NCI-H345 (cell line): ENCODE measurements around the gene FANCF.

ENCODE experiments used
- DNase-seq: peaks from one replicate; lab custom pipeline; 2025; lab: John Stamatoyannopoulos, UW

FANCF gene

DNA sequence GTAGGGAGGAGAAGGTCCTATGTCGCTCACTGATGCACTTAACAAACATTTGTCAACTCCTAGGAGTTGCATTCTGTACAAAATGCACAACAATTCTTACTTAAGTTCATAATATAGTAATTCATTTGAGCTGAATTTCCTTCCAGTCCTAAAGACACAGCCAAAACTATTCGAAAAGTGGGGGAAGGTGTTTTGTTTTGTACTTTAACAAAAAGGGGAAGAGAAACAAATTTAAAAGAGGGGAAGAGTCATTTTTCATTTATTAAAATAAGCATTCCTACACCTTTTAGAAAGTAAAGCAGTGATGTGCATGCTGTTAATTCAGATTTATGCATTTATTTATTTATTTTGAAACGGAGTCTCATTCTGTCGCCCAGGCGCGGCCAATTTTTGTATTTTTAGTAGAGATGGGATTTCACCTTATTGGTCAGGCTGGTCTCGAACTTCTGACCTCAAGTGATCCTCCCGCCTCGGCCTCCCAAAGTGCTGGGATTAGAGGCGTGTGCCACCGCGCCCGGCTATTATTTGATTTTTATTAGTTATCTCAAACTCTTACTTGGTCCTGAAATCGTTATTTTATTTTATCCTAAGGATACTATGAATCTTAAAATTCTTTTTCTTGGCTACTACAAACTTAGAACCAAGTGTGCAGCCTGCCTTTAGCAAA, 1.1 kb upstream of the FANCF start:
- no peak for DNase-seq

DNA sequence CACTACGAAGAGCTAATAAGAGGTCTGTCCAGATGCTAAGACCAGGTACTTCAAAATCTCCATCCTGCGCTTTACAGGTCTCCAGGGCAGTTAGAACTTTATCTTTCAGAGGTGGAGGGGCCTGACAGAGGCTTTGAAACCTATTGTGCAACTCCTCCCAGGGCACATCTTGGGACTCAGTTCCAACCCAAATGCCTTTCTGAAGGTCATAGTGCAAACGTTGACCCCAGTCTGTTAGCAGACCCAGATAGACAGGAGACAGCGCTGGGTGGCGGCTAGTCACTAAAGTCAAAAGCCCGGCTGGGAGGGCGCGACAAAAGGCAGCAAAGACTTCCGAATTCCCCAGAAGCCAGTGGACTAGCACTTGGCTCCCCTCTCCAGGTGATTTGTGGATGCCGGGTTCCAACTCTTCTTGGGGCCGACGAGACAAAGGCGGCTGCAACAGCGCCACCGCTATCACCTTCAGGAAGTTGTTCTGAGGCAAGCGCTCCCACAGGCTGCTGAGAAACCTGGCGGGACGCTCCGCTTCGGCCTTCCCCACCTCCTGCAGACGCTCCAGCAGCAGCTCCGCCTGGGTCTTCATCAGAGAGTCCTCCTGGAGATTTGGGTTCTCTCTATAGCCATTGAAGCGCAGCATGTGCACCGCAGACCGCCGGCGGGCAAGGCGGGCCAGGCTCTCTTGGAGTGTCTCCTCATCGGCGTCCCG, 728 bp downstream of the FANCF start:
- peak; percentile 84 for DNase-seq

DNA sequence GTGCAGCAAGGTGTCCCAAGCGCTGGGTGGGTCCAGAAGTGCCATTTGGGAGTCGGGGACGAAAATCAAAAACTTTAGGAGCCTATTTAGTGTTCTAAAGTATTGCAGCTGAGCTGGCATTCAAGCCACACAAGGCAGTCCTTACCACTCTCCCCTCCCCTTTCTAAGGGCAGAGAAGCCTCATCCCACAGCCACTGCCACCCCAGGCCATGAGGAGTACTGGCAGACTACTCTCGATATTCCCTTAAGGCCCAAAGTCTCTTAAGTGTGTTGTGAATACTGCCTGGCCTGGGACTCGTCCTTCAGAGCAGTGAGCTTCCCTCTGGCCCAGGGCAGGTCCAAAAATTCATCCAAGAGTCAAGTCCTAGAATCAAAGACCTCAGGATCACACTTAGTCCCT, 7.8 kb downstream of the FANCF start:
- no peak for DNase-seq

DNA sequence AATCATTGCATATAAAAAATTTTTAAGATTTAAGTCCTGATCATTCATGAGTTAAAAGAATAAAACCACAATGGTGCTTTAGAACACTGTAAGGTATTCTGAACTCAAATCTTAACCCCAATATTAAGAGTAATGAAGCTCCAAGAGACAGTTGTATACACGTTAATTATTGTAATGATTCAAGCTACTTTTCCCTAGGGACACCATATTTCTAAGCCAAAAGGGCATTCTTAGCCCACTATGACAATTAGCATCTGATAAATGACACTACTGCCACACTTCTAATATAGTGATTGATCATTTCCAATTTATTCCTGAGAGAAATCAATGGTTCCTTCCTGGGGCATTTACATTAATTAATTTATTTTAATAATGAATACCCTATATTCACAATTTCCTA, 21.7 kb downstream of the FANCF start:
- DNase-seq: no peak

DNA sequence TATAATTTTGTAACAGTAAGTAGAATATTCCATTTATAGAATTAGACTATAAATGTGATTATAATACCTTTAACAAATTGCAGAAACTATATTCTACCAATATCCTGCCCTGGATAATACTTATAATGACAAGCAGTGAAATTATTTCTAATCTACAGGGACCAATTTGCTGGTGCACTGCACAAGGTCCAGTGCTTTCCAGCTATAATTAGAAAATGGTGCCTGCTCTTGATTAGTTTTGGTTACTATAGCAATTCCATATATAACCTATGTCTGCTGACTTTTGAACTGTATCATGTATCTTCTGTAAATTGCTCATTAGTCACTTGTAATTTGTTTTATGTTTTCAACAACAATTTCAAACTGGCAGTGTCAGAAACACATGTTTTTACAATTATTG, 23.1 kb downstream of the FANCF start:
- no peak for DNase-seq

DNA sequence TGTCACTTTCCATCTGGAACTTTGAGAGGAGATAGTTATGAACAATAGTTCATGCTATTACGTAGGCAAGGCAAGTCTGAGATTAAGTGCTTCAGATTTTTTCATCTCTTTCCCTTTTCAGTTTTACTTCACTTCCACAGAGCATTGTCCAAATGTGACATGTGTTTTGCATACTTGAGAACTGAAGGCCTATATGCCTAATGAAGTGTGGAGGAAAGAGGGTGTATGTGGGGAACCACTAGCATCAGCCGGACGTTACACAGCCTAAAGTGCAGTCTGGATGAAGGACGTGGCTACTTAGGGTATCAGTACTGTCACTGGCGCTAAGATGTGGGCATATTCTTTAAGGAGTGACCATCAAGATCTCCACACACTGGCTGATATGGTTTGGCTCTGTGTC, 26.2 kb downstream of the FANCF start:
- no peak for DNase-seq

DNA sequence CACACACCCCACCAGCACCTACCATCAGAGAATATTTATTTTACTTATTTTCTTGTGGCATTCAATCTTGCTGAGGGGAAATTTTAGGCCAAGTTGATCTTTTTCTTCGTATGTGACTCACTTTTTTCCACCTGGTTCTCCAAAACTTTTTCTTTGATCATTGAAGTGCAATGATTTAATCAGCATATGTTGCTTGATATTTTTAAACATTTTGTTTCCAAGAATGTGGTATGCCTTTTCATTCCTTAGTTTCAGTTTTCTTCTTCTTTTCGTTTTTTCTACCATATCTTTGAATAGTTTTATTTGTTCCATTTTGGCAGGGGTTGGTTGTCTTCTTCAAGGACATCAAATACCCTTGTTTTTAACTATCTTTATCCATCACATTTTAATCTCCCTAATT, 28.6 kb downstream of the FANCF start:
- no peak for DNase-seq

DNA sequence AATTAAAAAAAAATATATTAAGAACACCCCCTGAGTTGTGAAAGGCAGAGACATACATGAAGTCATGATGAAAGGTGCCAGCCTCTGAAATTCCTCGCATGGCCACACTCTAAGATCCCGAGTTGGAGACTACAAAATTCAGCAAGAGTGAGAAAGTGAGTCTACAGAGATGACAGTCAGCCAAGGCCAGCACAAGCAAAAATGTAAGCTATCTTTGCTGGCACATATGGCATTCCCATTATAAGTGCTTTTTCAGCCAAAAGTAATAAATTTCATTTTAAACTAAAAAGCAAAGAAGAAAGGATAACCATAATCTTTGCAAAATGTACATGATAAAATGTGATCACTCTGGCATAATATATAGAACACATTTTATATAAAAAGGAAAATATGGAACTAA, 40.6 kb downstream of the FANCF start:
- no peak for DNase-seq

DNA sequence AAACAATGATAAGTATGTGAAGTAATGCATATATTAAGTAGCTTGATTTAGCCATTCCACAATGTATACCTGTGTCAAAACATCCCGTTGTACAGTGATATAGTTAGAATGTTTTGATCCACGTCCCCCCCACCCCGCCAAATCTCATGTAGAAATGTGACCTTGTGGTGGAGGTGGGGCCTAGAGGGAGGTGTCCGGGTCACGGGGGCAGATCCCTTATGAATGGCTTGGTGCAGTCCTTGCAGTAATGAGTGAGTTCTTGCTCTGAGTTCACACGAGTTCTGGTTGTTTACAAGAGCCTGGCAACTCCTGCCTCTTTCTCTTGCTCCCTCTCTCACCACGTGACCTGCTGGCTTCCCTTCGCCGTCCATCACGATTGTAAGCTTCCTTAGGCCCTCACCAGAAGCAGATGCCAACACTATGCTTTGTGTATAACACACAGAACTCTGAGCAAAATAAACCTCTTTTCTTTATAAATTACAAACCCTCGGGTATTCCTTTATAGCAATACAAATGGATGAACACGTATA, 41.6 kb downstream of the FANCF start:
- no peak for DNase-seq

DNA sequence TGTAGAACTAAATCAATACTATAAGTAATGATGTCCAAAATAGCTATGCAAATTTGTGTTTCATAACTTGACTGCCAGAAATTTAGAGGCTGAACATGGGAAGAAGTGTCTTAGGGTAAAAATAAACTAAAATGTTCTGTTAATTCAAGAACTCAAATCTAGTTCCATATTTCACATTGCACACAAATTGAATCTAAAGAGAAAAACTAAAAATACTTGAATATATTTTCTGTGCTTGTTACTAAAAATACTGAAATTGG, 43.5 kb downstream of the FANCF start:
- no peak for DNase-seq

DNA sequence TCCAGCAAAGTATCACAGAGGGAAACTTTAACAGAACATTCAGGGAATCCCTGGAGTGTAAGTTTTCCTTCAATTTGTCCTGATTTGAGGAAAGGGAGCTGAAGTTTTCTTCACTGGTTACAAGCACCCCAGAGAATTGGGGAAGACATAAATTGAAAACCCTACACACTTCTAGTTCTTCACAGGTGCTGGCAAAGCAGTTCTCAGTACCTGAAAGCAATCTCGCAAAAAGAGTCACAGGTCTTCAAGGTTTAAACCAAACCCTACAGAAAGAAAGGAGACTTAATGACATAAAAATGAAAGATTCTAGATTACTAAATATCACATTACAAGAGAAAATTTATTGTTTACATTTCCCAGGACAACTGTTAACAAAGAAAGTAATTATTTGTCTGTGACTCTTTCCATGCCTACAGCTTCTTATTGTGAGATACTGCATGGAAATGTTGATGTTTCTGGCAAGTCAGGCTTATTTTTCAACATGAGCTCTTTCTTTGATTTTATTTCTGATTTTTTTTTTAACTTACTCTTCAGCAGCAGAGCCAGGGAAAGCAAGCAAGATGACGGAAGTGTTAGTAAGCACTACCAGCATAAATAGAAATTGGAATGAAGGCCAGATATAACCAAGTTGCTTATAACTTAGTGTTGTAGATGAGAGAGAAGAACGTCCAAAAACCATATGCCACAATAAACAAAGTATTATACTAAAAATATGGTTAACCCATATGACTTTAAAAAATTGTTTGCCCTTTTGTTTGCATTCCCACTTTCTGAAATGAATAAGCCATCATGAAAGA, 44.1 kb downstream of the FANCF start:
- no peak for DNase-seq

DNA sequence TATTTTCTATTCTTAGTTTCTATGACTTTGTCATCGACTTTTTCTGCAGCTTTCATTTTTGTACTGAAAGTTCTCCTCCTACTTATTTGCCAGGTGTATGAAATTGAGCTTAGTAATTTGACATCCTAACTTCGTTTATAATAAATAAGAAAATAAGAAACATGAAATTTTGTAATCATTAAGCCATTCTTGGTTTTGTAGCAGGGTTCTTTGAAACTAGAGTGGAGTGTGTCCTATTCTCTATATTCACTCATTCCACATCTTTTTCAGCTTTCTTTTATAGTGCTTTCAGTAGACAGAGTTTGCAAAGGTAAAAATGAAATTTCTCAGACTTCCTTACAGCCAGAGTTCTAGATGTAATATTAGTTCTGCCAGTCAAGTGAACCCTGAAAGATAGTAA, 47.8 kb downstream of the FANCF start:
- DNase-seq: no peak
